LNCAP (cell line): ENCODE measurements around the gene GRAMD1A.

Experiments
- TF ChIP-seq, protein P1 (sequence below): fragments of 450-650 bp; IDR thresholded peaks from 2 replicates; pipeline ENCODE4 v1.5.1; 2017; ENCODE audit warnings: mild to moderate bottlenecking

The GRAMD1A gene

DNA sequence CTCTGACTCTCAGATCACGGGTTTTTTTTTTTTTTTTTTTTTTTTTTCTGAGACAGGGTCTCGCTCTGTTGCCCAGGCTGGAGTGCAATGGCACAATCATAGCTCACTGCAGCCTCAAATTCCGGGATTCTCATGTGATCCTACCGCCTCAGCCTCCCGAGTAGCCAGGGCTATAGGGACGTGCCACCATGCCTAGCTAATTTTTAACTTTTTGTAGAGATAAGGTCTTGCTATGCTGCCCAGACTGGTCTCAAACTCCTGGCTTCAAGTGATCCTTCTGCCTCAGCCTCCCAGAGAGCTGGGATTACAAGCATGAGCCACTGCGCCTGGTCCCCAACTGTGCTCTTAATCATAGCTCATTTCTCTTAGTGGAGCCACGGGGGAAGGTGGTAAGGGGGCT is 4.6 kb upstream of the GRAMD1A start:
- TF ChIP-seq, protein P1, sequence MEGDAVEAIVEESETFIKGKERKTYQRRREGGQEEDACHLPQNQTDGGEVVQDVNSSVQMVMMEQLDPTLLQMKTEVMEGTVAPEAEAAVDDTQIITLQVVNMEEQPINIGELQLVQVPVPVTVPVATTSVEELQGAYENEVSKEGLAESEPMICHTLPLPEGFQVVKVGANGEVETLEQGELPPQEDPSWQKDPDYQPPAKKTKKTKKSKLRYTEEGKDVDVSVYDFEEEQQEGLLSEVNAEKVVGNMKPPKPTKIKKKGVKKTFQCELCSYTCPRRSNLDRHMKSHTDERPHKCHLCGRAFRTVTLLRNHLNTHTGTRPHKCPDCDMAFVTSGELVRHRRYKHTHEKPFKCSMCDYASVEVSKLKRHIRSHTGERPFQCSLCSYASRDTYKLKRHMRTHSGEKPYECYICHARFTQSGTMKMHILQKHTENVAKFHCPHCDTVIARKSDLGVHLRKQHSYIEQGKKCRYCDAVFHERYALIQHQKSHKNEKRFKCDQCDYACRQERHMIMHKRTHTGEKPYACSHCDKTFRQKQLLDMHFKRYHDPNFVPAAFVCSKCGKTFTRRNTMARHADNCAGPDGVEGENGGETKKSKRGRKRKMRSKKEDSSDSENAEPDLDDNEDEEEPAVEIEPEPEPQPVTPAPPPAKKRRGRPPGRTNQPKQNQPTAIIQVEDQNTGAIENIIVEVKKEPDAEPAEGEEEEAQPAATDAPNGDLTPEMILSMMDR = no peak

GRCh38 chr19:34997071-34997617 is 3.0 kb upstream of the GRAMD1A start:
- TF ChIP-seq, protein P1 = no peak

GRCh38 chr19:34998777-34999497 is 1.2 kb upstream of the GRAMD1A start:
- TF ChIP-seq, protein P1 = no peak

DNA sequence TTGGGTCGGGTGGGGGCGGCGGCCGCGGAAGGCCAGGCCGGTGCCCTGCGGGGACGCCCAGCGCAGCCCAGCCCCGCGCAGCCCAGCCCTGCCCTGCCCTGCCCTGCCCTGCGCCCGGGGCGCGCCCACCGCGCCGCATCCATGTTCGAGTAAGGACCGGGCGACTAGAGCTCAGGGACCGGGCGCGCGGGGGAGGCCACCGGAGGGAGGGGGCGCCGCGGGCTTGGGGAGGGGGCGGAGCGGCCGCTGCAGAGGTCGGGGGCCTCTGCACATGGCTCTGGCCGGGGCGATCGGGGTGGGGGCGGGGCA is 169 bp downstream of the GRAMD1A start:
- TF ChIP-seq, protein P1 = no peak

GRCh38 chr19:35000647-35001501 is 751 bp downstream of the GRAMD1A start:
- TF ChIP-seq, protein P1 = no peak

GRCh38 chr19:35002037-35002535 is 2.0 kb downstream of the GRAMD1A start:
- TF ChIP-seq, protein P1 = no peak

- TF ChIP-seq, protein P1 = no peak
Measured at GRCh38 chr19:35004517-35005255, 4.6 kb downstream of the GRAMD1A start.
